ENCODE data around the gene SLC4A1.
A peak's percentile ranks its signal among the peaks of the same experiment; 100 is the strongest.

SLC4A1 gene

GRCh38 chr17:44219616-44220212 is 48.2 kb downstream of the SLC4A1 start, which contains the start of gene UBTF:
Gene UBTF (minus strand): TSS chr17:44219675. CDS start chr17:44218229, 1,446 bp downstream.
- DNase-seq: peak; percentile 84

GRCh38 chr17:44219108-44219615 is 48.8 kb downstream of the SLC4A1 start:
- no peak for DNase-seq

GRCh38 chr17:44218344-44219107 is 49.4 kb downstream of the SLC4A1 start:
- DNase-seq: peak; percentile 91

- no peak for DNase-seq
These were observed 50.1 kb downstream of the SLC4A1 start for GRCh38 chr17:44217738-44218343.

- no peak for DNase-seq
These were observed 51.2 kb downstream of the SLC4A1 start for GRCh38 chr17:44216694-44217093.

GRCh38 chr17:44216173-44216572 is 51.8 kb downstream of the SLC4A1 start:
- DNase-seq: peak; percentile 61

GRCh38 chr17:44214896-44215295 is 53.0 kb downstream of the SLC4A1 start:
- DNase-seq: no peak

- no peak for DNase-seq
These were observed 53.8 kb downstream of the SLC4A1 start for GRCh38 chr17:44214230-44214494.

- no peak for DNase-seq
These were observed 54.3 kb downstream of the SLC4A1 start for GRCh38 chr17:44213403-44214229.

GRCh38 chr17:44212507-44213402 is 55.2 kb downstream of the SLC4A1 start:
- DNase-seq: no peak

GRCh38 chr17:44211281-44212265 is 56.4 kb downstream of the SLC4A1 start:
- no peak for DNase-seq

- peak; percentile 93 for DNase-seq
These were observed 57.4 kb downstream of the SLC4A1 start for GRCh38 chr17:44210342-44211192.

- DNase-seq: peak; percentile 30
These were observed 58.1 kb downstream of the SLC4A1 start for GRCh38 chr17:44209786-44210341.

GRCh38 chr17:44207743-44208142 is 60.2 kb downstream of the SLC4A1 start:
- DNase-seq: no peak

GRCh38 chr17:44207319-44207718 is 60.6 kb downstream of the SLC4A1 start:
- no peak for DNase-seq

GRCh38 chr17:44206825-44207155 is 61.1 kb downstream of the SLC4A1 start:
- DNase-seq: no peak

- no peak for DNase-seq
These were observed 61.7 kb downstream of the SLC4A1 start for GRCh38 chr17:44205962-44206824.

GRCh38 chr17:44204441-44204882 is 63.5 kb downstream of the SLC4A1 start:
- no peak for DNase-seq
